GM18867 (cell line): ENCODE data around the gene KDM4B.

Source experiments
- ATAC-seq: cut with Tn5 transposase; IDR thresholded peaks from one replicate; pipeline ENCODE4 v1.9.1; 2021; ENCODE audit warnings: mild to moderate bottlenecking, moderate library complexity; ENCODE audit not compliant: unreplicated experiment

Gene KDM4B

GRCh38 chr19:5119297-5119998 is 150.5 kb downstream of the KDM4B start:
- no peak for ATAC-seq

- no peak for ATAC-seq
These were observed 151.4 kb downstream of the KDM4B start for GRCh38 chr19:5120321-5120720.

GRCh38 chr19:5120833-5121232 is 151.9 kb downstream of the KDM4B start:
- ATAC-seq: no peak

GRCh38 chr19:5121266-5122120 is 152.6 kb downstream of the KDM4B start:
- ATAC-seq: no peak

- no peak for ATAC-seq
These were observed 153.1 kb downstream of the KDM4B start for GRCh38 chr19:5122121-5122400.

- no peak for ATAC-seq
These were observed 153.9 kb downstream of the KDM4B start for GRCh38 chr19:5122671-5123409.

GRCh38 chr19:5123646-5124045 is 154.7 kb downstream of the KDM4B start:
- ATAC-seq: no peak

GRCh38 chr19:5124111-5124855 is 155.4 kb downstream of the KDM4B start:
- no peak for ATAC-seq

GRCh38 chr19:5125376-5125775 is 156.5 kb downstream of the KDM4B start:
- no peak for ATAC-seq

GRCh38 chr19:5125797-5126497 is 157.0 kb downstream of the KDM4B start:
- ATAC-seq: no peak

- ATAC-seq: no peak
These were observed 157.7 kb downstream of the KDM4B start for GRCh38 chr19:5126498-5127223.

- ATAC-seq: no peak
These were observed 158.8 kb downstream of the KDM4B start for GRCh38 chr19:5127717-5128116.

- ATAC-seq: no peak
These were observed 159.5 kb downstream of the KDM4B start for GRCh38 chr19:5128251-5128935.

- ATAC-seq: no peak
These were observed 160.1 kb downstream of the KDM4B start for GRCh38 chr19:5128936-5129389.

- no peak for ATAC-seq
These were observed 160.8 kb downstream of the KDM4B start for GRCh38 chr19:5129691-5130090.

GRCh38 chr19:5130371-5131030 is 161.6 kb downstream of the KDM4B start:
- peak; percentile 50 for ATAC-seq

- peak; percentile 27 for ATAC-seq
These were observed 162.2 kb downstream of the KDM4B start for GRCh38 chr19:5131031-5131505.

GRCh38 chr19:5131506-5132205 is 162.7 kb downstream of the KDM4B start:
- ATAC-seq: no peak
